ENCODE measurements around the gene KRTAP7-1. TPM values are rescaled to one million over a fixed set of nuclear protein-coding genes. Genes with fewer than 3 reads are reported as not detected.

KRTAP7-1 gene, protein sequence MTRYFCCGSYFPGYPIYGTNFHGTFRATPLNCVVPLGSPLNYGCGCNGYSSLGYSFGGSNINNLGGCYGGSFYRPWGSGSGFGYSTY
- not detected in 2 replicates for total RNA-seq (2014; rRNA removed; shearing (Covaris generic))
- polyA plus RNA-seq (2015; cell fraction: cytosol; rRNA removed), result not detected in 2 replicates
- not detected in 2 replicates for polyA plus RNA-seq (2015; cell fraction: nucleus; rRNA removed)

DNA sequence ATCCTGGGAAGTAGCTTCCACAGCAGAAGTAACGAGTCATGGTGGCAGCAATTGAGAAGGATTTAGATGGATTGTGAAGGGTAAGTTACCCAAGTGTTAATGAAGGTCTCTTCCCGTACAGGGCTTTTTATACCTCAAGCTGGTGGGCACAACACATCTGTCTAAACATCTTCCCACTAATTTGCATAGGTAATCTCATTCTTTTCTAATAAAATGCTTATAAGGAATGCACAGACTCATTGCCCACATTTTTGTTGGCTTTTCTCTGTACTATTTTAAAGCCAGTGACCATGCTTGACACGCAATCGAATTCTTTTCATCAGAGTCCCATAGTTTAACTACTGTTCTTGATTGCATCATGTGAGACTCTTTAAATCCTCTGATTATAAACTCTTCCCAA, at the start of gene KRTAP7-1:
TSS of gene KRTAP7-1 (minus strand) at position 101 of the 400 bp plus-strand sequence. CDS start at position 40, 61 bp downstream.
- in situ Hi-C loops (cut with HindIII; ENCODE audit: low pct_unique_long_range_greater_than_20kb, low sequenced_read_pairs), result no loop called here

DNA sequence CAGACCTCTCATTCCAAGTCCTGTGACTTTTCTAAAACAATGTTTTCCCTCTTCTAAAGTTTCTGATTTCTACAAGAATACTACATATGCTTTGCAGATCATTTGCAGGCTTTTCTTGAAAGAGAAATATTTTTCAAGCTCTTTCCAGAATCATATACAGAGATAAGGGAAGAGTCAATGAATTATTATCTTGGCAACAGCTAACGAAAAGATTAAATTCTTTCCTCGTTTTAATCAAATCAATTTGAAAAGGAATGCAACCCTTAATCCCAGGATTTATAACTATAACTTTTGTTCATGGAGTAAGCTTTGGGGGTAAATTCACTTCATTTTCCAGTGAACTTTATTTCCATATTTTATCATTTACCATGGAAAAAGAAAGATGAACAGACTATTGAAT, 45.0 kb upstream of the KRTAP7-1 start:
- no peak for DNase-seq (ENCODE audit: low read depth, low spot score)
- in situ Hi-C loops (cut with HindIII; ENCODE audit: low pct_unique_long_range_greater_than_20kb, low sequenced_read_pairs), result no loop called here

More for the DNA sequence above, at the start of gene KRTAP7-1:
- DNase-seq (ENCODE audit: low read depth, low spot score), result no peak

DNA sequence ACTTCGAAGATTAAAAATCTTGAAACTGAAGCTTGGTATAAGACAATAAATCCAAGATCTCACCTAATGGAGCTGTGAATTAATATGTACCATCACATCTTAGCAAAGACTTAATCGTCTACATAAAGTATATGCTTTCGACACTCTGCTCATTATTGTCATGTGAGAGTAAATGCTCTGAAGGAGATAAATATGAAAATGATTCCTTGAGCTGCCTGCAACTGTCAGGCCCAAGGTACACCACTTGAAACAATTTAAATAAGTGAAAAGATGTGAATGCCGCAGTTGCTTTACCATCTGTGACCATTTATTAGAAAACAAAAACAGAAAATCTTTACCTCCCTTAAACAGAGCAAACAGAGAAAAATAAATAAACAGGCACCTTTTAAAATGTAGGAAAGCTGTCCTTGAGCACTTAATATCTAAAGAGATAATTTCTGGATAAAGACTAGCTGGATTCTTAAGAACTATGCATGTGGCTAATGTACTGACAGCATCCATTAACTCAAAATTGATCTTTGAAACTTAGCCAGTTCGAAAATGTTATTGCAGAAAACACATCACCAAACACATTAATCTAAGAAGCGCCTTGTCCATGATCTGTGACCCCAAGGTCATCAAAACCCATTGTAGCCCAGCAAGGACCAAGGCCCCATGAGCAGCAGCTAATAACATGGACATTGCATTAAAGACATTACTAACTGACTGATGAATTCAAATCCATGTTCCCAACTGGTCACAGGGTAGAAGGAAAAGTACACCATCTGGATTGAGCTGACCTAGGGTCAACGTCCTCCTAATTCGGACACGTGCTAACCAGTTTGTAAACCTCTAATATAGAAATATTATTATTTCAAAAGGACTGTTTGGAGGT, 18.3 kb upstream of the KRTAP7-1 start:
- in situ Hi-C loops (cut with HindIII; ENCODE audit: low pct_unique_long_range_greater_than_20kb, low sequenced_read_pairs), result no loop called here

DNA sequence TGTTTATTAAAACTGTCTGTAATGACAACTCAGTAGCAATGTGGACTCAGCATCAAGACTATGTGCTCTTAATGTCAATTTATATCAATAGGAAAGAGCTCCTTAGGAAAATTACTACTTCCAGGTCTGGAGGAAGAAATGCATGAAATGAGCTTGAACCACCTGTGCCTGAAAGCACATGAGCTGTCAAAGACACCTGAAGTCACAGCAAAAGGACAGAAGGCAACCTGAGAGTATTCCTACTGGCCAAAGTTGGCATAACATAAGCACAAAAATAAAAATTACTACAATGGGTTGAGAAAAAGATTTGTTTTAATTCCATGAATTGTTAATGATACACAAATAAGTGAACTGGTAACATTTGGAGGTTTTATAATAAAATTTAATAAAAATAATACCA, 13.4 kb upstream of the KRTAP7-1 start:
- DNase-seq (ENCODE audit: low read depth, low spot score), result no peak
- in situ Hi-C loops (cut with HindIII; ENCODE audit: low pct_unique_long_range_greater_than_20kb, low sequenced_read_pairs), result no loop called here

More for the DNA sequence above, 18.3 kb upstream of the KRTAP7-1 start:
- no peak for DNase-seq (ENCODE audit: low read depth, low spot score)

DNA sequence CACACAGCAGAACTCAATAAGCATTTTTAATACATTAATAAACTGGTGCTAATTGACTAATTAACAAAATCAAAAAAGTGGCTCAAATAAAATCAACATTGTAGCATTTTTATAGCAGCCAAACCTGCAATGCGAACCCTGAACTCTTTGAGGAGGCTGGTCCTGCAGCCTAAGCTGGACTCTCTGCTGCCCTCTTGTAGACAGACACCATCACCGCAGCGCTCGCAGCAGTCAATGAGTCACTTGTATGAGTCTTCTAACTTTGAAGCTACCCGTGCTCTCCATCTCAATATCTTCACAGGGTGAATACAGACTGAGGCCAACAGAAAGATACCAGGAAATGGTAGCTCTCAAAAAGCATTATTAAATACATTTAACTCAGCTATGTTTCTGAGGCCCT, 9.7 kb upstream of the KRTAP7-1 start:
- in situ Hi-C loops (cut with HindIII; ENCODE audit: low pct_unique_long_range_greater_than_20kb, low sequenced_read_pairs), result no loop called here
- peak; percentile 60 for DNase-seq (ENCODE audit: low read depth, low spot score)

DNA sequence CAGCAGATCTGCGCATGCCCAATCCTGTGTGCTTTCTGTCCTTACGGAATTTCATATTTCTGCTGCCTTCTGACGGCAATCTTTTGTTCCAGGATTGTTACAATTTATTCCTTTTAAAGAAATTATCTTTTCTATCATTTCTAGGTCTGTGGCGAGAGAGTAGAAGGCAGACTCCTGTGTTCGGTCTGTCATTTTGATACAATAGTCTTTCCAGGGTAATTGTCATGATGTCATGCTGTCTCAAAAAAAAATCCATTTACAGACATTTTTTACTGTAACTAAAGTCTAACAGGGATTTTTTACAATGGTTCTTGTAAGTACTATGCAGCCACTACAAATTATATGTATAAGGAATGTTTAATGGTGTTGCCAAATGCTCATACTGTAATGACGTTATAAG, 9.0 kb upstream of the KRTAP7-1 start:
- in situ Hi-C loops (cut with HindIII; ENCODE audit: low pct_unique_long_range_greater_than_20kb, low sequenced_read_pairs), result no loop called here
- DNase-seq (ENCODE audit: low read depth, low spot score), result no peak

DNA sequence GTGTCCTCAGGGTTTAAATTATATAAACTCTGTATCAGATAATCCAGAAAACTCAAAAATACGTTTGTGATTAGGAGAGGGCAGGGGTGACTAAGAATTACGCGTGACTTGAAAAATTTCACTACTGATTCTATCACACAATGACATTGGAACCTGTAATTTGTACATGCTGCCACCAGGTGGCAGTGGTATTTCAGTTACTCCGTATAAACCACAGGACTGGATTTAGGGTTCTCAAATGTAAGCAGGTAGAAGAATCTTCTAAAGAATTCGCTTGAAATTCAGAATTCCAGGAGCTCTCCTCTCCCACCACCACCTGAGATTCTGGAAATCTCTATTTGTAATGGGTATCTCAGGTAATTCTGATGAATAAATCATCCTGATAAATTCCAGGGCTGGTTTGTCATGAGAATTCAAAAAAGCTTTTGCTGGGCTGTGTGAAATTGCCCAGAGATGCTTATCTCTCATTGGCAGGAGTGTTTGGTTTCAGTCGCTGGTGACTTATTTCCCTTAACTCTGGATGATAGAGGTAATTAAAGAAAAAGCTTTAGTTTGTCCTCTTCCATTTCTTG, 1.7 kb upstream of the KRTAP7-1 start:
- peak; percentile 38 for DNase-seq (ENCODE audit: low read depth, low spot score)
- in situ Hi-C loops (cut with HindIII; ENCODE audit: low pct_unique_long_range_greater_than_20kb, low sequenced_read_pairs), result no loop called here

DNA sequence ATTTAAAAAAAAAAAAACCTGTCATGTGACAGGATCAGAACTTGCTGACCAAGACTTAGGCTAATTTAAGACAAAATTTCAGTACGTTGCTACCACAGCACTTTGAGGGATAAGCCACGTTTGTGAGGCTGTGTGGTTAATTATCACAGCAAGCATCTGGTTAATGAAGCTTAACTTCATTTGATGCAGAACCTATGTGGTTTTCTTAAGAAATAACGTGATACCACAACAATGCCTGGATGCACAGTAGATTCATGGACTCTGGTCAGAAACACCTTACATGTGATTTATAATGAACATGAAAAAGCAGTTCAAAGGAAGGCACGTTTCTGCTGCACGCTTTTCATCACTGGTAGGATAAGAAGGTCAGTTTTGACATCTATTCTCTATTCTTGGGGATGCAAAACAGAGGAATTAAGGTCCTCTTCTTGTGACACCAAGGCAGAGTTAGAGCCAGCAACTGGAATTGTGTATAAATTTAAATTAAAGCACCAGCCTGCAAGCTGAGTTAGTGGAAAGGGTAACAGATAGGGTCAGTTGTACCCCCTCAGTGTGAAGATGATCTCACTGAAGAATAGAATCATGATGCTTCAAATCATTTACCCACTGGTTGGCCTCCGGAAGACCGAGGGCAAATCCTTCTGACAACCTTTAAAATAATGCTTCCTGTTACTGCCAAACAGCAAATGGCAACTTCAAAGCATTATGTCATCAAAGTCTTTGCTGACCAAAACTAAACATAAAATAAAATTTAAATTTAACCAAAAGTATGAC, 10.5 kb downstream of the KRTAP7-1 start:
- in situ Hi-C loops (cut with HindIII; ENCODE audit: low pct_unique_long_range_greater_than_20kb, low sequenced_read_pairs), result no loop called here
- no peak for DNase-seq (ENCODE audit: low read depth, low spot score)

DNA sequence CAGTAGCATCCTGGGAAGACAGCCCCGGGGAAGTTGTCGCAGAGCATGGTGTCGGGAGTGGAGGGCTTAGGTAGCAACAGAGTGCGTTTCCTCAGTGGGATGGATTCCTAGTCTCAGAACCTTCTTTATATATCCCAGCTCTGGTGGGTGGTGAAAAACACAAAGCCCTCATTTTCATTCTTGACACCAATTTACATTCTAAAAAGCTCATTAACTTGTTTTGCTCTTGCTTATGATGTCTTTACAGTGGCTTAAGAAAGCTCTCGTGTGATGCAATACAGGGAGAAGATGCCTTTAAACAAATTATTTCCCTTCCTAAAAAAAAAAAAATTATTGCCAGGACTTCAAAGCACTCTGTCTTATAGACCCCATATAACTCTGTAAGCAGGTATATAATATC, 16.4 kb downstream of the KRTAP7-1 start, which contains the start of gene KRTAP8-1:
TSS of gene KRTAP8-1 (minus strand) at position 101 of the 400 bp plus-strand sequence. CDS start at position 47, 54 bp downstream.
- DNase-seq (ENCODE audit: low read depth, low spot score), result no peak
- in situ Hi-C loops (cut with HindIII; ENCODE audit: low pct_unique_long_range_greater_than_20kb, low sequenced_read_pairs), result no loop called here

DNA sequence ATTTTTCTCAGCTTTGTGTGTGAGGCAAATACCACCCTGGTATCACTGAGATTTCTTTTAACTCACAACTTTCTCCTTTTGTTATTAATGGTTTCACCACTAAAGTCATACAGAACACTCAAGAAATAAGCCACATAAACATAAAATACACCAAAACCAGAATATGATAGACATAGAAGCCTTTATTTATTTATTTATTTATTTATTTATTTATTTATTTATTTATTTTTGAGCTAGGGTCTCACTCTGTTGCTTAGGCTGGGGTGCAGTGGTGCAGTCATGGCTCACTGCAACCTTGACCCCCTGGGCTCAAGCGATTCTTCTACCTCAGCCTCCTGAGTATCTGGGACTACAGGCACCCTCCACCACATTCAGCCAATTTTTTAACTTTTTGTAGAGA, 29.0 kb downstream of the KRTAP7-1 start:
- in situ Hi-C loops (cut with HindIII; ENCODE audit: low pct_unique_long_range_greater_than_20kb, low sequenced_read_pairs), result no loop called here
- DNase-seq (ENCODE audit: low read depth, low spot score), result no peak

DNA sequence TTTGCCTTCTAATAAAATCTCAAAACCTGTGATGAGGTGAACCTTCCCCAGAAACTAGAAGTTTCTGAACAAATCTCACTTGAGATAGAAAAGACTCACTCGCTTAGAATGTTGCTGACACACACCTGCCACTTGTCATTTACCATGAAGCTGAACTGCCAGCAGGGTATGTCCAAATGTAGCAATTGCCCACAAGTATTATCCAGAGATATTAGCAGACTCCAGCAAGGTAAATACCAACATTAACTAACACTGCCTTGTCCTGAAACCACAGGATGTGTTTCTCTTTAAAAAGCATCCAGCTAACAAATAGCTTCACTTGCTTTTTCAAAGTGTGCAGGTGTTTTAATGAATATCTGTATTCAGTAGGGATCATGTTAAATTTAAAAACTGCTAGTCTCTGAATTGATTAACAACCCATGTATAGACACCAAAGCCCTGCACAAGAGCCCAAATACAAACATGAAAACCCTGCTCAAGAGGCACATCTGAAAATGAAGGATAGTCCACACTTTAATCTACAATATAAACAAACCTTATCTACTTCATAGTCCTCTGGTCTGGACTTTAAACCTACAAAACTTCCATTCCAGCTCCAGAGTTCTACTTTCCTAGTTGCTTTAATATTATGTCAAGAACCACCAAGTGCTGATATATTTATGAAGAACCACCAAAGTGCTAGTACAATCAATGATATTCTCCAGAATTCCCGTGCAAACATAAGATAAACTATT, 35.8 kb downstream of the KRTAP7-1 start:
- no peak for DNase-seq (ENCODE audit: low read depth, low spot score)
- in situ Hi-C loops (cut with HindIII; ENCODE audit: low pct_unique_long_range_greater_than_20kb, low sequenced_read_pairs), result no loop called here

DNA sequence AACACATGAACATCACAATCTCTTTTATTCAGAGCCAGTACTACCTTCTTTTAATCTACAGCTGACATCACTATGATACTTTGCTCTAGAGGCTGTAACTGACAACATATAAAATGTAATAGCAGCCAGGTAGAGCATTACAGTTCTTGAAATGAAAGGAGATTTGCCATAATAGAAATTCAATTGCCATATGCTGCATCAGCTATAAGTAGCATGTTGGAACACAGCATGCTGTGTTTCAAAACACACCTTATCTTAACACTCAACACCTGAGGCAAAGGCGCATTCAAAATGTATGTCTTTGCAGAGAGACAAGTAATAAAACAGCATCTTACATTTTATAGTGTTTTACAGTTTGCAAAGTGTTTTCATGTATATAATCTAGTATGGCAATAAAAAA, 50.3 kb downstream of the KRTAP7-1 start:
- in situ Hi-C loops (cut with HindIII; ENCODE audit: low pct_unique_long_range_greater_than_20kb, low sequenced_read_pairs), result no loop called here
- no peak for DNase-seq (ENCODE audit: low read depth, low spot score)

Small RNA genes within 50 kb of the gene (small RNA-seq; reads per million reads assigned to genes)
- 0 reads per million in 2 experiments for gene KRTAP8-2P
- 0 reads per million in 2 experiments for gene KRTAP8-3P

Other genes with a start within 250 kb of the KRTAP7-1 start
- gene KRTAP22-2, start 239.4 kb downstream of the KRTAP7-1 start, total RNA-seq (2014; rRNA removed; shearing (Covaris generic)), result not detected in 2 replicates
- gene KRTAP6-3, start 237.3 kb downstream of the KRTAP7-1 start, total RNA-seq (2014; rRNA removed; shearing (Covaris generic)), result not detected in 2 replicates
- not detected in 2 replicates for gene KRTAP6-2, start 230.9 kb downstream of the KRTAP7-1 start, total RNA-seq (2014; rRNA removed; shearing (Covaris generic))
- gene KRTAP22-1, start 228.7 kb downstream of the KRTAP7-1 start, total RNA-seq (2014; rRNA removed; shearing (Covaris generic)), result not detected in 2 replicates
- not detected in 2 replicates for gene KRTAP6-1, start 215.8 kb downstream of the KRTAP7-1 start, total RNA-seq (2014; rRNA removed; shearing (Covaris generic))
- not detected in 2 replicates for gene KRTAP20-1, start 213.3 kb downstream of the KRTAP7-1 start, total RNA-seq (2014; rRNA removed; shearing (Covaris generic))
- not detected in 2 replicates for gene KRTAP20-4, start 209.1 kb downstream of the KRTAP7-1 start, total RNA-seq (2014; rRNA removed; shearing (Covaris generic))
- not detected in 2 replicates for gene KRTAP20-2, start 194.6 kb downstream of the KRTAP7-1 start, total RNA-seq (2014; rRNA removed; shearing (Covaris generic))
- not detected in 2 replicates for gene KRTAP20-3, start 186.9 kb downstream of the KRTAP7-1 start, total RNA-seq (2014; rRNA removed; shearing (Covaris generic))
- not detected in 2 replicates for gene KRTAP21-3, start 111.0 kb downstream of the KRTAP7-1 start, total RNA-seq (2014; rRNA removed; shearing (Covaris generic))
- not detected in 2 replicates for gene KRTAP21-2, start 82.5 kb downstream of the KRTAP7-1 start, total RNA-seq (2014; rRNA removed; shearing (Covaris generic))
- not detected in 2 replicates for gene KRTAP21-1, start 74.3 kb downstream of the KRTAP7-1 start, total RNA-seq (2014; rRNA removed; shearing (Covaris generic))
- not detected in 2 replicates for gene KRTAP8-1, start 16.5 kb downstream of the KRTAP7-1 start, total RNA-seq (2014; rRNA removed; shearing (Covaris generic))
- not detected in 2 replicates for gene KRTAP11-1, start 51.8 kb upstream of the KRTAP7-1 start, total RNA-seq (2014; rRNA removed; shearing (Covaris generic))
- not detected in 2 replicates for gene KRTAP19-8, start 208.7 kb upstream of the KRTAP7-1 start, total RNA-seq (2014; rRNA removed; shearing (Covaris generic))

Measured in SK-MEL-5 (cell line).